ENCODE results near the gene TBCCD1. TPM values are rescaled to one million over a fixed set of nuclear protein-coding genes. Genes with fewer than 3 reads are reported as not detected.

TBCCD1 gene
- total RNA-seq, 1 donor: 8.4 TPM

DNA sequence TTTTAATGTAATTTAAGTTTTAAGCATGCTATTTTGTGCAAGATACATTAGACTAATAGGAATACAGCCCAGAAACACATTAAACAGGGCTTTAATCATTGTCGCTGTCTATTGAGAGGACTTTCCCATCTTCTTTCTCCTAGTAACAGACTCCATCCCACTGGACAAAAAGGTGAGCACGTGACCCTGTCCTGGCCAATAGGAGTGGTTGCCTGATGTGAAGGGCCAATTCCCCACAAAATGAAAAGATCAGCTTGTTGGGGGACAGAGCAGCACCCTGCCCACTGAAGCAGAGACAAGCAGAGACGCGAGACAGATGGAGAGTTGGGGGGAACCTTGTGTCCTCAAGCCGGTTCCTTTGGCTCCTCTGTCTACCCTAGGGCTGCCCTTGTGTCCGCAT, 44.1 kb downstream of the TBCCD1 start:
- Histone ChIP-seq H3K4me3 (ENCODE audit: low read length) (no peak overlapping the region), H3K27me3 (ENCODE audit: insufficient read depth, low read length) (no peaks in the 10 kb centered on the region), H3K4me1 (ENCODE audit: insufficient read depth, low read length) (peaks cover 27% of the 10 kb centered on the region), H3K9me3 (ENCODE audit: low read depth, low read length) (no peaks in the 10 kb centered on the region)

DNA sequence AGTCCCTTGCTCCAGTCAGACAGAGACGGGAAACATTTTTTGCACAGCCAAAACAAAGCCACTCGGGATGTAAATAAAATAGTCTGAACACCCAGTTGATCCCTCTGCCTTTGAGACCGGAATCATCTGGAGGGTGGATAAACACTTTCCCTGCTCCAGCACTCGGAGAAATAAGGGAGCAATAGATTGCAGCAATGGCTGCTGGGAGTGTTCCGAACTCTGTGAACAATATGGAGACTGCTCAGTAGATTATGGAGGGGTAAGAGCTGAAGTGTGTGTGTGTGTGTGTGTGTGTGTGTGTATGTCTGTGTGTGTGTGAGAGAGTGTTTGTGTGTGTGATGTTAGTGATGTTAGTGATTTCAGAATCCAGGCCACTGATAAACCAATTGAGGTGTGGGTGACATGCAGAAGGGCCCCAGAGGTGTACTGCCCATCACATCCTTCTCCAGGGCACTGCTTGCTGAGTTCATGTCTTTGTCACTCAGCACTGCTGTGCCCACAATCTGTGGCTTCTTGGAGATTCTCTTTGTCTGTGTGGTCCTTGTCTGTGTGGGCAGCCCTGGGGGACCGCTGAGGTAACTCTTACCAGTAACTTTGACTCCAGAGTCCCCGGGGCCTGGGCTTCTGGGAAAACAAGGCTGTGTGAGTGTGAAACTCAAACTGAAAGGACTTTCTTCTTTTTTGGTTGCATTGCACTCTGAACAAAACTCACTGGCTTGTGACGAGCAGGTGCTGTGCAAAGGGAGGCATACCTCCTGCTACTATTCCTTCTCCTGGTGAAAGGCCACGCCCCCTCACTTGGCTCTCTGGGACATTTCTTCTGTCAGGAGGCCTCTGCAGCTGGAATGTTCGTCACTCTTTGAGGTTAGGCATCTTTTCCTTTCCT, 45.9 kb downstream of the TBCCD1 start:
- Histone ChIP-seq H3K4me3 (ENCODE audit: low read length) (no peak overlapping the region), H3K9me3 (ENCODE audit: low read depth, low read length) (no peaks in the 10 kb centered on the region), H3K27me3 (ENCODE audit: insufficient read depth, low read length) (no peaks in the 10 kb centered on the region), H3K4me1 (ENCODE audit: insufficient read depth, low read length) (peaks cover 28% of the 10 kb centered on the region)

DNA sequence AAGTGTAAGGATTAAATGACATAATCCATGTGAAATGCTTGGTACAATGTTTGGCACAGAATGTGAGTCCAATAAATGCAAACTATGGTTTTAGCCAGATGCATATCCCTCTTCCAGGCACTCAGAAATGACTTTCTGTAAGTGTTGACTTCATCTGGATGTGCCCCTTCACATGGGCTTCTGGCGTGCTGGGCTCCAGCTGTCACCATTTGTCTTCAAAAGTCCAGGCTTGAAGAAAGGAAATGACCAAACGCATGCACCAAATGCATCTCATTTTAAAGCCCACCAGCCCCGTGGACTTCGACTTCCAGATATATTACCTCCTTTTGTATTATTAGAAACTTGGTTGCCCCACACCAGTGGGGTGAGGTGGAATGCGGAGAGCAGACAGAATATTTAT, 46.7 kb downstream of the TBCCD1 start:
- H3K4me3 ChIP-seq (ENCODE audit: low read length): no peak overlapping the region
- H3K9me3 ChIP-seq (ENCODE audit: low read depth, low read length): no peaks in the 10 kb centered on the region
- peaks cover 36% of the 10 kb centered on the region for H3K4me1 ChIP-seq (ENCODE audit: insufficient read depth, low read length)
- no peaks in the 10 kb centered on the region for H3K27me3 ChIP-seq (ENCODE audit: insufficient read depth, low read length)

DNA sequence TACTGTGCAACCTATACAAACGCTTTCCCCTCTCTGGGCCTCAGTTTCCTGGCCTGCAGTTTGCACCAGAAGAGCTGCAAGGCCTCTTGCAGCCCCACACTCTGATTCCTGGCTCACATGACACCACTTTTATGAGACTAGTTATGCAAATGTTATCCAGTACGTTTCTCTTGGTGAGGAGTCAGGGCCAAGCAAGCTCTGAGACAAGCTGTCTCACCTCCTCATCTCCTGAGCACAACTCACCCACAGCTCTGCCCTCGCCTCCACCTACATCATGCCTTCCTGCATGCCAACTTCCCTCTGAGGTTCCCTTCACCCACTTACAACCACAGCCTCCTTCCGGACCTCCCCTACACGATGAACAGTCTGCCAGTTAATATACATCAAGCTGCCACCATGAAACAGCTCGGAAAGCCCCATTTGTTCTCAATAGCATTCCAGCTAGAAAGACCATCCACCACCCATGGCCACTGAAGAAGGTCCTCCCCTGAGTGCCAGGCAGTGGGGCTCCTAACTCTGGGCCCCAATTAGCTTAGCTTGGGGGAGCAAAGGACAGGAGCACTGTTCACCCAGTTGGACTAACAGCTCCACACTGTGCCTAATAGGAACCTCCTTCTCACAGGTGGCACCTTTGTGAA, 48.0 kb downstream of the TBCCD1 start:
- H3K4me3 ChIP-seq (ENCODE audit: low read length): no peak overlapping the region
- H3K9me3 ChIP-seq (ENCODE audit: low read depth, low read length): no peaks in the 10 kb centered on the region
- H3K27me3 ChIP-seq (ENCODE audit: insufficient read depth, low read length): no peaks in the 10 kb centered on the region
- H3K4me1 ChIP-seq (ENCODE audit: insufficient read depth, low read length): peaks cover 47% of the 10 kb centered on the region

DNA sequence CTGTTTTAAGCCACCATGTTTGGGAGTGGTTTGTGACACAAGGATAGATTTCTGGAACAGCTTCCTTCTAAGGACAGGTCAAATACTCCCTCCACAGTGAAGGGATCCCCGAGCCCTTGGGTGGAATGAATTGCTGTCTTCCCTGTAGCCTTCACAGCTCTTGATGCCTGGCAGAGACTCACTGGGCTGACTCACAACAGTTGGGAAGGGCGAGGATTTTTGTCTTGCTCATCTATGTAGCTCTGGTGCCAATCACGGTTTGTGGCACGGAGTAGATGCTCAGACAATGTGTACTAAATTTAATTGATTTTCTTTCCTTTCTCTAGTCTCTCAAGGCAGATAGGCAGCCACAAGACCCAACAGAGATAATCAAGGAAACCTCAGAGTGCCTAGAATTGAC, 49.9 kb downstream of the TBCCD1 start:
- Histone ChIP-seq H3K4me3 (ENCODE audit: low read length) (no peak overlapping the region), H3K4me1 (ENCODE audit: insufficient read depth, low read length) (peaks cover 47% of the 10 kb centered on the region), H3K27me3 (ENCODE audit: insufficient read depth, low read length) (no peaks in the 10 kb centered on the region), H3K9me3 (ENCODE audit: low read depth, low read length) (no peaks in the 10 kb centered on the region)

DNA sequence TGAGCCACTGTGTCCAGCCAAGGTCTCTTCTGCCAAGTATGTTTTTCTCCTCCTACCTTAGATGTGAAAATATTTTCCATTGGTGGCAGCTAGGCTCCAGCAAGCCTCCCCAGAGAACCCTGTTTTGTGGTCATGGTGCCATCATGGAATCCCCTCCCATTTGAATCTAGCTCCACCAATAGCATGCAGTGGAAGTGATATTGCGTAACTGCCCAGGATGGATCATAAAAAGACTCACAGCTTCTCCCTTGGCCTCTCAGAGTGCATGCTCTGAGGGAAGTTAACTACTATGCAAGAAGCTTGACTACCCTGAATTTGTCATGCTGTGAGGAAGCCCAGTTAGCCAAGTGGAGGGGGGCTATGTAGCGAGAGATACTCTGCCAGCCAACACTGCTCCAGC, 50.5 kb downstream of the TBCCD1 start:
- Histone ChIP-seq H3K9me3 (ENCODE audit: low read depth, low read length) (no peaks in the 10 kb centered on the region), H3K27me3 (ENCODE audit: insufficient read depth, low read length) (no peaks in the 10 kb centered on the region), H3K4me3 (ENCODE audit: low read length) (no peak overlapping the region), H3K4me1 (ENCODE audit: insufficient read depth, low read length) (peaks cover 43% of the 10 kb centered on the region)

DNA sequence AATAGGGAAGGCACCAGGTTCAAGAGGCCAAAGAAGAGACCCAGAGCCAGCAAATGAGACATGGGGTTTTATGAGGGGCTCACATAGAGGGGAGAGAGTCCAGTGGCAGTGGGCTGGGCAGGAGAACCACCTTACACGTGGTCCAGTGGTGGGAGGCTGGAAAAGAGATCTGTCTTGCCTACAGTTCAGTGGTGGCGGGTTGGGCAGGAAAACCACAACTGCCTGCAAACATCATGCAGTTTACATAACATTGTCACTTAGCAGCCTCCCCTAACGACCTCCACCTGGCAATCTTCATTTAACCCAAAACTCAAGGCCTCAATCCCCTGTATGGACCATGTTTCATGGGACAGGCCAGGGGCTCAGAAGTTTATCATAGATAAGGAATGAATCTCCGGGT, 52.0 kb downstream of the TBCCD1 start:
- H3K4me3 ChIP-seq (ENCODE audit: low read length): no peak overlapping the region
- H3K9me3 ChIP-seq (ENCODE audit: low read depth, low read length): no peaks in the 10 kb centered on the region
- H3K27me3 ChIP-seq (ENCODE audit: insufficient read depth, low read length): no peaks in the 10 kb centered on the region
- H3K4me1 ChIP-seq (ENCODE audit: insufficient read depth, low read length): peaks cover 38% of the 10 kb centered on the region

DNA sequence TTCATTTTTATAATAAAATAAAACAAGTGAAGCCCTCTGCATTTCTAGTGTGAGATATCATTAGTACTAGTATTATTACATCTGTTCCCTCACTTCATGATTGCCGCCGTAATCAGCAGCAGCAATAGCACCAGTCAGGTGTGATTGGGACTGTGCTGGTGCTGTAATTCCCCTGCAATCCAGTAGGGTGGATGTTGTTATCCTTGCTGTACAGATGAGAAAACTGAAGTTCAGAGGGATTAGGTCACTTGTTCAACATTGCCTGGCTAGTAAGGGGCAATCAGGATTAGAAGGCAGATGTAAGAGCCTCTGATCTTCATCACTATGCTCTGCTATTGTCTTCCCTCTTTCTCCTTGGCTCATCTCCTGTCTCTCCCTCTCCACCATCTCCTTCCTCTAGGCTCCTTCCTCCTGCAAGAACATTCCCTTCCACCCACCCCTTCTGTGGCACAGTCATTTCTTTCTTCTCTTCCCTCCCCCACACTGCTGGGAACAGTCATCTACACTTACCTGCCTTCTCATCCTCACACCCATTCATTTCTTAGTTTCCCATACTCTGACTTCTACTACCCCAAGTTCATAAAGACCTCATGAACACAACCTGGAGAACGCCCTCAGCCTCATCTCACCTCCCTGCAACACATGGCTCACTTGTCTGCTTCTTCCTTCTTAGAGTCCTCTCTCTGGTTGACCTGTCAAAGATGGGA, 52.7 kb downstream of the TBCCD1 start:
- Histone ChIP-seq H3K27me3 (ENCODE audit: insufficient read depth, low read length) (no peaks in the 10 kb centered on the region), H3K9me3 (ENCODE audit: low read depth, low read length) (no peaks in the 10 kb centered on the region), H3K4me1 (ENCODE audit: insufficient read depth, low read length) (peaks cover 32% of the 10 kb centered on the region), H3K4me3 (ENCODE audit: low read length) (no peak overlapping the region)

DNA sequence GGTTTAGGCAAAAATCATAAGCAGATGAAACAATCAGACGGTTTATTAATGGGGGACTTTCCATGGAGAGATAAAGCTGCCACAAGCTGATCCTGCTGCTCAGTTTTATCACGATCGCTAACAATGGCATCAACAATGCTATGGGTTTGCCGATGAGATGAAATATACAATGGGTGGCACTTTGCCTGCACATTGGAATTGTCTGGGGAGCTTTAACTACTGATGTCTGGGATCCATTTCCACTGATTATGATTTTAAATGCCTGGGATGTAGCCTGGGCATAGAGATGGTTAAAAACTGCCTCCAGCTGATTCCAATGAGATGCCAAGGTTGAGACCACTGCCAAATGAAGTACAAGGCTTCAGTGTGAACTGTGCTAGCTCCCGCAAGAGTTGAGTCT, 53.8 kb downstream of the TBCCD1 start:
- H3K4me1 ChIP-seq (ENCODE audit: insufficient read depth, low read length): peaks cover 24% of the 10 kb centered on the region
- no peaks in the 10 kb centered on the region for H3K27me3 ChIP-seq (ENCODE audit: insufficient read depth, low read length)
- no peak overlapping the region for H3K4me3 ChIP-seq (ENCODE audit: low read length)
- H3K9me3 ChIP-seq (ENCODE audit: low read depth, low read length): no peaks in the 10 kb centered on the region

DNA sequence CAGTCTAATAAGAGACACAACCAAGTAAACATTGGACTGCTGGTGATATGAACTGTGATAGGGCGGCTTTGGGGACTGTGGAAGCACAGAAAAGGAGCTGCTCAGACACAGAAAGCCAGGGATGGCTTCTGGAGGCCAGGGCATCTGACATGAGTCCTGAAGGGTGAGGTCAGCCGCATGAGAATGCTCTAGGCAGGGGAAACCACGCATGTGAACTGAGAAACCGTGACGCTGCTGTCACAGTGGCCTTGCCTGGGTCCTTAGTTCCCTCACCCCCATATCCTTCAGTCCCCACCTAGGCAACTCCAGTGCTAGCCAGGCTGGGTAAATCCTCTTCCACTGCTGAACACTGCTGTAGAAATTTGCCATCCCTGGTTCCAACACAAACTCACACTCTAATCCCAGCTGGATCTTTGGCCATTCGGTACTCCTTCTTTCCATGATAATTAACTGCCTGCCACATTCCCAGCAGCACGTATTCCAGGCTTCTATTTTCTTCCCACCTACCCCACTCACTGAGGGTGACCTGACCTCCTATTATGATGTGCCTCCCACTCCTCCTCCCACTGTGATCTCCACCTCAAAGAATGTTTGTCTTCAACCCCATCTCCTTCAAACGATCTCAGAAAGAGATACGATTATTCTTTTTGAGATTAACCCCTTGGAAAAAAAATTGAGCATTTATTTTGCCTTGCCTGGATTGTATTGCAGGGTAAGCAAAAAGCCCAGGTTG, 54.4 kb downstream of the TBCCD1 start:
- no peaks in the 10 kb centered on the region for H3K27me3 ChIP-seq (ENCODE audit: insufficient read depth, low read length)
- H3K4me3 ChIP-seq (ENCODE audit: low read length): no peak overlapping the region
- H3K9me3 ChIP-seq (ENCODE audit: low read depth, low read length): no peaks in the 10 kb centered on the region
- H3K4me1 ChIP-seq (ENCODE audit: insufficient read depth, low read length): peaks cover 19% of the 10 kb centered on the region

DNA sequence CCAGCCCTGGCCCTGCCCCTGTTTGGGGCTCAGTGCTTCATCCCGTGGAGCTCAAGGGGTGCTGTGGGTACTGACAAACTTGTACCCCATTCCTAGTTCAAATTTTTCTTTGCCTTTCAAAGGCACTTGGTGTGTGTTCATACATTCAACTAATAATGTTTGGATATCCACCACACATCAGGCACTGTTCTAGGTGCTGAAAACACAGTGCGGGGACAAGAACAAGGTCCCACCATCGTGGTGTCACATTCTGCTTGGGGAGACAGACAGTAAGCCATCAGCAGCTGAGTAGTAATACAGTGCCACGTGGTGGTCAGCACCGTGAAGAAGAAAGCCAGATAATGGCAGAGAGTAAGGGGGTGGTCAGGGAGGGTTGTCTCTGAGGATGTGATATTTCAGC, 55.4 kb downstream of the TBCCD1 start:
- H3K4me1 ChIP-seq (ENCODE audit: insufficient read depth, low read length): peaks cover 19% of the 10 kb centered on the region
- H3K4me3 ChIP-seq (ENCODE audit: low read length): no peak overlapping the region
- H3K9me3 ChIP-seq (ENCODE audit: low read depth, low read length): no peaks in the 10 kb centered on the region
- no peaks in the 10 kb centered on the region for H3K27me3 ChIP-seq (ENCODE audit: insufficient read depth, low read length)

DNA sequence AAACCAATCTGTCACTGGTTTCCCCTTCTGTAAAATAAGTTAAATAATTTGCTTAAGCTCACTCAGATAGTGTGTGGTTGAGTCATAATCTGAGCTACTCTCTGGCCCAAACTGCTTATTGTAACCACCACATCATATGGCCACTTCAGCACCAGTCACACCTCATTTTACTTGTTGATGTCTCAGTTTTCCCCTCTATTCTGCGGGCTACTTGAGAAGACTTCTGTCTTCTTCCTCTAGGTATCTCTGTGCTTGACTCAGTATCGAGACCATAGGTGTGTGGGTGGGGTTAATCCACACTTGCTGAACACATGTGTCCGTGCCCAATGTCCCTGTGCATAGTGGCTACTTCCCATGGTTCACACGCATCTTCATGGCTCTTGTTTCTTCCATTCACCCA, 55.9 kb downstream of the TBCCD1 start:
- Histone ChIP-seq H3K4me3 (ENCODE audit: low read length) (no peak overlapping the region), H3K9me3 (ENCODE audit: low read depth, low read length) (no peaks in the 10 kb centered on the region)

DNA sequence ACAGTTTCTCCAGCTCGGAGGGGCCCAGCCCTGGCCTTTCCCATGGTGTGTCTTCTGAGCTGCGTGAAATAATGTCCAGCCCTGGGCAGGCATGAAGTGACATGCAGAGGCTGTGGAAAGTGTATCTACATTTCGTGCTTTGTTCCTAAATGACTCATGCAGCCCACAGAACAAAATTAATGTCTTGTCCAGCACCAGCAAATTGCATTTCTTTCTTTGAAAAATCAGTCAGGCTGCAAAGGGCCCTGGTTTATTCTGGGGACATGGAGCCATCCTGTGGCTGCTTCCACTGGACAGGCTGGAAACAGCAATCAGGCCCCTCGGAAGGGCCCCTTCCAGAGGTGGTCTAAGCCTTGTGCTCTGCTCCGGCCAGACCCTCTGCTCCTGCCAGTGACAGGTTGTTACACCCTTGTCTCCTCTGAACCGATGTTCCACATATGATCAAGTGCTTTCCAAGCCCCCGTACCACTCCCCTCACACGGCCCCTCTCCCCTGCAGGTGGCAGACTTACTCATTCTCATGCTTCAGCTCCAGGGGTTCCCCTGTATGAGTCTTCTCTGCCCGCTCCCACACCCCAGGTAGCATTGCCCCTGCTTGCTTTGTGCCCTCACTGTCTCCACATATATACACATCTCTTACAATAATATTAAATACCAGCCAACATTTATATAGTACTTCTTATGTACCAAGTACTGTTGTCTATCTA, 56.6 kb downstream of the TBCCD1 start:
- Histone ChIP-seq H3K4me3 (ENCODE audit: low read length) (no peak overlapping the region), H3K27me3 (ENCODE audit: insufficient read depth, low read length) (no peaks in the 10 kb centered on the region), H3K9me3 (ENCODE audit: low read depth, low read length) (no peaks in the 10 kb centered on the region), H3K4me1 (ENCODE audit: insufficient read depth, low read length) (peaks cover 12% of the 10 kb centered on the region)

More for the DNA sequence above, 55.9 kb downstream of the TBCCD1 start:
- Histone ChIP-seq H3K4me1 (ENCODE audit: insufficient read depth, low read length) (peaks cover 19% of the 10 kb centered on the region), H3K27me3 (ENCODE audit: insufficient read depth, low read length) (no peaks in the 10 kb centered on the region)

DNA sequence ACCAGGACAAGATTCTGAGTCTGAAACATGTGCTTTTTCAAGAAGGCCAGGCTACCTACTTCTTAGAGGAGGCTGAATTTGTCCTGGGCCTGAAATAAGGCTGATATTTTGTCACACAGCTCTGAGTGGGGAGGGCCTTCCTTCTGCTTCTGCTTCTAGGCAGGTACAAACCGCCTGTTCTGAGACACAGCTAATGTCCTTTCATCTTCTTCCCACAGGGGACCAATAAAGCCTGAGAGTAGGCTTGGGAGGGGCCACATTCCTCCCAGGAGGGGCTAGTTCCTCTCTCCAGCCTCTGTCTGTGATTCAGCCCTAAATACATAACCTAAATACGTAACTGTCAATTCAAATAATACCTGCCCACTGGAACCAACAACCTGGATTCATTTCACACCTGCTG, 57.7 kb downstream of the TBCCD1 start:
- Histone ChIP-seq H3K27me3 (ENCODE audit: insufficient read depth, low read length) (no peaks in the 10 kb centered on the region), H3K4me1 (ENCODE audit: insufficient read depth, low read length) (peaks cover under 1% of the 10 kb centered on the region), H3K4me3 (ENCODE audit: low read length) (no peak overlapping the region), H3K9me3 (ENCODE audit: low read depth, low read length) (no peaks in the 10 kb centered on the region)
